ENCODE results near the gene TLR1. TPM values are rescaled to one million over a fixed set of nuclear protein-coding genes. Genes with fewer than 3 reads are reported as not detected.
"Not testable (repeated sequence)": the region's sequence is repeated elsewhere in the genome, so short reads cannot be mapped to it uniquely, and the experiment has no call there.

TLR1 gene
- total RNA-seq, 1 donor from 2014 or later = 2.7 TPM

DNA sequence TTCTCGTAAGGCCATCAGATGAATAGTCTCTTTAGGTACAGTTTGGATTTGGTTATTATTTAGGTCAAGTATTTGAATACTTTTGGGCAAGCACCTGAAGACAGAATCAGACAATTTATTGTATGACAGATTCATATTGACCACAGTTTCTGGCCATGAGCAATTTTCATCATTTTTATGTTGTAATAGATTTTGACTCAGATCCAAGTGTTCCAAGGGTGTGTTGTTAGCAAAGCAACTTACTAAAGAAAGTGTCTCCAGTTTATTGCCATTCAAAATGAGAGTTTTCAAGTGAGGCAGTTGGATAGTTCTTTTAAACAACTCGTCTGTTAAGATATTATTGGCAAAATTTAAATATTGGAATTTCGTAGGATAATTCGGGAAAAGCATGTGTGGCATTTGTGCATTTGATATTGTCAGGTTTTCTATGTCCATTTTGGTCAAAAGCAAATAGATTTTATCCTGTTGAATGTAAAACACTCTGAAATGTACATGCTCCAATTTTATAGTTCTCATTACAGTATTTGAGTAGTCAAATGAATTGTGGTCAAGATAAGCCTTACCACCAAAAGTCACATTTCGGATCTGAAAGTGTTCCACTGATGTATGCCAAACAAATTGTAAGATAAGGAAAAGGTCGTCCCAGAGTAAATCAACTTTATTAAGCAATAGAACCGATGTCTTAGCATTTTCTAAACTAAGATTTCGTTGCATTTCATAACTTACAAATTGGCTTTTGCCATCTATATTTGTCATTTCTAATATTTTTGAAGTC, 30.2 kb downstream of the TLR1 start:
- no peak for ATAC-seq

- ATAC-seq = peak; percentile 78
Measured at GRCh38 chr4:38770281-38770680, 34.3 kb downstream of the TLR1 start.

- peak; percentile 25 for ATAC-seq
Measured at GRCh38 chr4:38769857-38770256, 34.7 kb downstream of the TLR1 start.

- ATAC-seq = no peak
Measured at GRCh38 chr4:38769441-38769840, 35.1 kb downstream of the TLR1 start.

DNA sequence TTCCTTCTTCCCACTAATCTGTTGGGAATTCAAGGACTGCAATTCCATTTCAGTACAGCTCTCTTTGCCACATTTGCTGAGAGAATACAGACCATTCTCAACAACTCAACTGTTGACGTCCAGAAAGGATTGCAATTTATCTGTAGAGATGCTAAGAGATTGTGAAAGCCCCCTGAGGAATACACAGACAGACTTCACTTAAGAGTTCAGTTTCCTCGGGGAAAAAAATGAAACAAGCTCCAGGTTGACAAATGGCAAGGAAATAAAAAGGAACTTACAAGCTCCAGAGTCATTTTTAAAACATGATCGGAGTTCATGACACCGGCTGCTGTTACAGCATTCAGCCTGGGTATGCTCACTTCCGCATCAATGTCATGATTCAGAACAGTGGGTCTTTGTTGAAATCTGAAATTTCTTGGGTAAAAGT, 35.6 kb downstream of the TLR1 start:
- no peak for ATAC-seq

GRCh38 chr4:38766940-38767339, 37.7 kb downstream of the TLR1 start:
- ATAC-seq = not testable (repeated sequence)

DNA sequence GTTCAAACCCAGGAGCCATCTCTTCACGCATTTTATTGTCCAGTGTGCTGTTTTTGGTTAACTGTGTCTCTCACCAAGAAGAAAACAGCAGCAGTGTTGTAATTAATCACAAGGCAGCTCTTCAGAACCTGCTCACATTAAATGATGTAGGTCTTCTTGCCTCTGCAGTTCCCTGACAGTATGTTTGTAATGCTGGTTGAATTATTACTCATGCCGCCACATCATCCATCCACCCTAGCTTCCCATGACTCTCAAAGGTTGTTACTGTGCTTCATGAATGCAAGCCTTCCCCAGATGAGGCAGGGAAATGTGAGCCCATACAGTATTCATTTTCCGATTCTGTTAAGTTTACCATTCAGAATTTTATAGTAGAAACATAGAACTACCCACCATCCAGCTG, 39.2 kb downstream of the TLR1 start:
- no peak for ATAC-seq

- no peak for ATAC-seq
Measured at GRCh38 chr4:38764277-38764676, 40.3 kb downstream of the TLR1 start.

GRCh38 chr4:38762560-38762959, 42.0 kb downstream of the TLR1 start:
- no peak for ATAC-seq

- no peak for ATAC-seq
Measured at GRCh38 chr4:38759790-38760122, 44.8 kb downstream of the TLR1 start.

- ATAC-seq = peak; percentile 40
Measured at GRCh38 chr4:38759113-38759789, 45.3 kb downstream of the TLR1 start.

GRCh38 chr4:38757945-38758600, 46.5 kb downstream of the TLR1 start:
- ATAC-seq = no peak

GRCh38 chr4:38752941-38753806, 51.4 kb downstream of the TLR1 start:
- ATAC-seq = peak; percentile 80

GRCh38 chr4:38752372-38752940, 52.1 kb downstream of the TLR1 start:
- ATAC-seq = peak; percentile 38

DNA sequence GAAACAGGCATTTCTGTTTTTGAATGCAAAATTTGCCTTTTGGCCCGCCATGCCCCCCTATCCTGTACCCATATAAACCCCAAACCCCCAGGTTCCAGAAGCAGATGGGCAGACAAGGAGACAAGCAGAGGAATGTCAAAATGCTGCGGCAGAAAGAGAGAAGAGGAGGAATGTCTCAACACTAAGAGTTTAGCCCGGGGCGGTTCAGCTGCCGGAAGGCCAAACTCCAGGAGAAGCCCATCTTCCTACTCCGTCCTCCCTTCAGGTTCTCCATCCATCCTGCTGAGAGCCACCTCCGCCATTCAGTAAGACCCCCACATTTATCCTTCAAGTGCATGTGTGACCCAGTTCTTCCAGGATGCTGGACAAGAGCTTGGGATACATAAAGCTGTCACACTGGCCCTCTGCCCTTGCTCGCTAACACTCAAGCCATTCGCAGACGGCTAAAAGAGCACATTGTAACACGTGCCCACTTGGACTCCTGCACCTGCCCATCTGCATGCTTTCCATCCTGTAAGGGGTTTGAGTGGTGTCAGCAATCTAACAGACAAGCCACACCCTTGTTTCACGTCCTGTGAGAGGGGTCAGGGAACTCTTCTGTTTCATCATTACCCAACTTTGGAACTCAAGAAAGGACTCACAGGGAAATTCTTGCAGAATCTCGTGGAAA, 53.1 kb downstream of the TLR1 start:
- ATAC-seq = no peak

GRCh38 chr4:38749336-38749735, 55.3 kb downstream of the TLR1 start:
- ATAC-seq = no peak

DNA sequence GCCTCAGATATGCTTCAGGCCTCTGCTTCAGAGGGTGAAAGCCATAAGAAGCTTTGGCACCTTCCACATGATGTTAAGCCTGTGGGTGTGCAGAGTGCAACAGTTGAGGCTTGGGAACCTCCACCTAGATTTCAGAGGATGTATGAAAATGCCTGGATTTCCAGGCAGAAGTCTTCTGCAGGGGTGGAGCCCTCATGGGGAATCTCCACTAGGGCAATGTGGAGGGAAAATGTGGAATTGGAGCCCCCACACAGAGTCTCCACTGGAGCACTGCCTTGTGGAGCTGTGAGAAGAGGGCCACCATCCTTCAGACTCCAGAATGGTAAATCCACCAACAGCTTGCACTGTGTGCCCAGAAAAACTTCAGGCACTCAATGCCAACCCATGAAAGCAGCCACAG, 57.0 kb downstream of the TLR1 start:
- ATAC-seq = no peak
